Medulla oblongata (tissue), 1 donor: ENCODE results near the gene PLEKHG4.

Experiments used
- DNase-seq: peaks from one replicate; pipeline ENCODE4 v3.0.0-alpha.2; 2015; ENCODE audit errors: extremely low spot score

PLEKHG4 gene

GRCh38 chr16:67286441-67287235 is 7.3 kb downstream of the PLEKHG4 start:
- DNase-seq, result no peak

DNA sequence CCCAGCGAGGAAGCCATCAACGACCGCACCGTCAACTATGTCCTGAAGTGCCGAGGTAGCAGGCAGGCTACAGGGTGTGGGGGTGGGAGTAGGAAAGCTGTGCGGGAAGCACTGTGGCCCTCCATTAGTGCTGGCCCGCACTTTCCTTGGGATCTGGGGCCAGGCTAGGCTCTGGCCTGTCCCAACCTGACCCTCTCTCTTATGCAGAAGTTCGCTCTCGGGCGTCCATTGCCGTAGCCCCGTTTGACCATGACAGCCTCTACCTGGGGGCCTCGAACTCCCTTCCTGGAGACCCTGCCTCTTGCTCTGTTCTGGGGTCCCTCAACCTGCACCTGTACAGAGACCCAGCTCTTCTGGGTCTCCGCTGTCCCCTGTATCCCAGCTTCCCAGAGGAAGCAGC is 8.6 kb downstream of the PLEKHG4 start:
- DNase-seq, result no peak

GRCh38 chr16:67291461-67291860 is 12.1 kb downstream of the PLEKHG4 start:
- no peak for DNase-seq

GRCh38 chr16:67294171-67294757 is 14.9 kb downstream of the PLEKHG4 start:
- DNase-seq, result no peak

GRCh38 chr16:67294938-67295361 is 15.6 kb downstream of the PLEKHG4 start:
- DNase-seq, result no peak

- DNase-seq, result no peak
Measured at GRCh38 chr16:67296420-67296819, 17.1 kb downstream of the PLEKHG4 start.

GRCh38 chr16:67298277-67298676 is 18.9 kb downstream of the PLEKHG4 start:
- no peak for DNase-seq

- DNase-seq, result no peak
Measured at GRCh38 chr16:67299269-67299668, 19.9 kb downstream of the PLEKHG4 start.

DNA sequence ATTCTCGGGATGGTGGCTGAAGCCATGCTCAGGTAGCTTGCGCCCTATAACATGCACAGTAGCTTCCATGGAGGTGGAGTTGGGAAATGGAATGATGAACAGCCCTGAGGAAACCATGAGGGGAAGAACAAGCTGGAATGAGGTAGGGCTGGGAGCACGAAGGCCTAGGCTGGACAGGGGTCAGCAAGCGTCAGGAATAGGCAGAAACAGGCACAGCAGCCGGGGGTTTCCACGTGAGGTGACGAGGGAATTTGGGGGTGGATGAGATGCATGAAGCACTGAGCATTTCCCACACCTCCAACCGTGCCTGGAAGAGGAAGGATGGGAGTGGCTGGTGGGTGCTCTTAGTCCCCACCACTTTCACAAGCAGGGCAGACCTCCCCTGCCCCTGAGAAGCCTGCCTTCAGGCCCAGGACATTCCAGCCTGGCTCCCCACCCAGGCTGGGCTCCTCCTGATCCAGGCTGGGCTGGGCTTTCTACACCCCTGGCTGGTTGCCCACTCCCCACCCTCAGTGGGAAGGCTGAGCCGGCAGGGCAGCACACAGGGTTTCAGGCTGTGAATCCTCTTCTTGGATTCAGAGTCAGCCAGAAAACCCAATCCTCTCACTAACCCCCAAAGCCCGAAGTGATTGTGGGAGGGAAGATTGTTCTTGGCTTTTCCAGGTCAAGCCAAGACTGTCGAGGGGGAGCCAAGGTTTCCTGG is 21.9 kb downstream of the PLEKHG4 start:
- peak; percentile 16 for DNase-seq

DNA sequence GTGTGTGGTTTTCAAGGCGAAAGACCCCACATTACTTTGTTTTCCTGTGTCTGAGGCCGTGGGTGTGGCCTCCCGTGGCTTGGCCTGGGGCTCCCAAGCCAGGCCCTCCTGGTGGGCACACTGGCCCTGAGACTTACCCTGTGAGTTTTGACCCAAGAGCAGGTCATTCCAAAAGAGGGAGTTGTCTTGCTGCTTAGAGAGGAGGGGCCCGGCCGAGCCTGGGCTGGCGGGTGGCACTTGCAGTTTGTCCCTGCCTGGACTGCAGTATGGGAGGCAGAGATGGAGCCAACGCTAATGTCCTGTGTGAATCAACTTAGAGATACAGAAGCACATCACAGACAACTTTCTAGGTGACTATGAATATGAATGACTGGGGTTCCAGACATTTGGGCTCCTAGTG is 22.7 kb downstream of the PLEKHG4 start:
- DNase-seq, result no peak

DNA sequence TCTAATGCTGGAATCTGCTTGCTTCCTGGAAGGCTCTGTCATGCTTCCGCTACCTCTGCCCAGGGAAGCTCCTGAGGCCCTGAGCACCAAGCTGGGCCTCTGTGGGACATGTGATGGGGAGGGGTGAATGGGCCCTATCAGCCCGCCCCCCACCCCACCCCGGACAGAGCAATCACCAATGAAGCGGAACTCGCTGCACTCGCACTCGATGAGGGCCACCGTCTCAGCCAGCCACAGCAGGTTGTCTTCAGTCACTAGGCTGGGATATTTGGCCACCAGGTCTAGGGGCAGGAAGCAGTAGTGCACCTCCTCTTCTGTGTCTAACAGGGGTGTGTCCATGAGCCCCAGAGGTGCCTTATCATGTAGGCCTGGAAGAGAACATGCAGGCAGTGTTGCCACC is 23.6 kb downstream of the PLEKHG4 start:
- DNase-seq, result no peak

- DNase-seq, result no peak
Measured at GRCh38 chr16:67304020-67304419, 24.7 kb downstream of the PLEKHG4 start.

DNA sequence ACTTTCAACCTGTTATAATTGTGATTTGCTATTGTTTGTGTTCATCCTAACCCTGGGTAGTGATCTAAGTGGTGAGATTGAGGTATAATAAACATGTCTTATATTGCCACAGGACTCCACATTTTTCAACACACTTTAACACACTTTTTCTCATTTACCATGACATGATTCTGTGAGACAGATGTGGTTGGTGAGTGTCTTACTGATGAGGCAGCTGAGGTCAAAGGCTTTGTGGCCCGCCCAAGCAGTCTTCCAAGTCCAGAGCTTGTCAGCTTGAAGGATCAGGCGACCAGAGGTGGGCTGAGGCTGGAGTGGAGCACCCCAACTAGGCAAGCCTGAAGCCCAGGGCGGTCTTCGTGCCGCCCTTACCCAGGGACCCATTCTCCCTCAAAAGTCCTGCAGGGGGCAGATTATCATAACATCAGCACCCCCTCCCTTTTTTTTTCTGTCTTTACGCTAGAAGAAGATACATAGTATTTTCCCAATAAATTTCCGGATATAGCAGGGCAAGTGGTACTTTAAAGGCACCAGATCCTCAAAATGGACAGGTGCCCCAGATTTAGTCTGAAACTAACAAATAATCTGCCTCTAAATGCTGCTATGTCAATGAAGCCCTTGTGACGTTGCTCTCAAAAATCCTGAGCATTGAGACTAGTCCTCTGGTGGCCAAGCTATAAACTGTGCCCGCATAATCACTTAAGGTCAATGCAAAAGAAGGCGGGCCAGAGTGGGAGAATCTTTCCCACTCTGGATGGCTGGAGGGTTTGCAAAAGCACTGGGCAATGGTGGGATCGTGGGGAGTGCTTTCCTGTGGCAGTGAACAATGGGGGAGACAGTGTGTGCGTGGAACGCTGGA is 26.1 kb downstream of the PLEKHG4 start:
- no peak for DNase-seq

DNA sequence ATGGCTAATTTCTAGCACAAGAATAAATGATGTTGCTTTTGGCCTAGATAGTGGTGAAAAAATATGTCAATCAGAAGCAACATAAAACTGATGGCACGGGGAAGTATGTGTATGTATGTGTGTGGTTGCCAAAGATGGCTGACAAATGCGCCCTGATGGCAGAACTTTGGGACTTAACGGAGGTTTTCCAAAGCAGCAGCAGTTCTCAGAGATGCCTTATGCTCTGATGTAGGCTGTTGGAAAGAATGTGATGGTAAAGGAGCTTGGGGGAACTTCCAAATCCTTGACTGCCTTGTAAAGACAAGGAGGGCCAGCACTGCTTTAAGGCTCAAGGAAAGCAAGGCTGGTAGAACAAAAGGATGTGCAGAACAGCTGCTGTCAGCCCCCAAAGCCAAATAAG is 31.2 kb downstream of the PLEKHG4 start:
- no peak for DNase-seq

DNA sequence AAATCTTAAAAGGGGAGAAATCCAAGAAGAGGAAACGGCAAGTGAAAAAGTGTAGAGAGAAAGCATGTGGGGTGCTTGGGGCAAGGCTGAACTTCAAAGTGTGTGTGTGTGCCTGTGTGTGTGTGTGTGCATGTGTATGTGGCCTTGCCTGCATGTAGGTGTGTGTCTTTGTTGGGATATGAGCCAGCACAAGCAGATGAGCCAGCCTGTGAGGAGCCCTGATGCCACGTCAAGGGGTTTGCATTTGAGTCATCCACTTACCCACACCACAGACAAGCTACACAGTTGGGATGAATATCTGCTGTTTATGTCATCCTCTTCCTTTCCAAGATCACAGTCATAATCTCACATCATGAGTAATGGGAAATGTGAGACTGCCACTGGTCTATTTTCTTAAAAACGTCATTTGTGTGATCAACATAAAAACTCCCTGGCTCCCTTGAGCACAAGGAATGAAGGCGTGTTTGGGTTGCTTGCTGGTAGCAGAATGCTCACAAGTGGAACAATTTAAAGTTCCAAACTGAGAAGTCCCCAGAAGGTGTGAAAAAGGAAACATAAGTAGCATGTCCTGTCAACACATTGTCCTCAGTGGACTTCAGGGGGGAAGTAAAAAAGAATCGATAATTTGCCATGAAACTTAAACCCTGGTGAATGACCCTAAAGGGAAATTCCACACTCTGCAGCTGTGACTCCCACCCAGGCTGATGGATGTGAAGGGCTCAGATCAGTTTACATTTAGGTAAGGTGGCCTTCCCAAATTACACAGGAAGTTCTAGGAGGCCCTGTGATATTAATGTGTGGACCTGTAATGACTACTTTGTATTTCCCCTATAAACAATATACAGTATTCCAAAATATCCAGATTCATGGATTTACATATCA is 32.5 kb downstream of the PLEKHG4 start:
- no peak for DNase-seq

DNA sequence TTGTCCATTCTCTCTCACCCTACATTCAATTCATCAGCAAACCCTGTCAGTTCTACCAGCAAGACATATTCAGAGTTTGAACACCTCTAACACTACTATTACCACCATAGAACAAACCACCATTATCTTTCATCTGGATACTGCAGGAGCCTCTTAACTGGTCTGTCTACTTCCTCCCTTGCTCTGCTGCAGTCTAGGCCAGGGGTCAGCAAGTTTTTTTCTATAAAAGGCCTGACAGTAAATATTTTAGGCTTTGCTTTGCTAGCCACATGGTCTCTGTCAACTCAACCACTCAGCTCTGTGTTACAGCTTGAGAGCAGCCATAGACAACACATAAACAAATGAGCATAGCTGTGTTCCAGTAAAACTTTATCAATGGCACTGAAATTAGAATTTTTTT is 33.4 kb downstream of the PLEKHG4 start:
- peak; percentile 10 for DNase-seq

- DNase-seq, result no peak
Measured at GRCh38 chr16:67317853-67318252, 38.5 kb downstream of the PLEKHG4 start.

DNA sequence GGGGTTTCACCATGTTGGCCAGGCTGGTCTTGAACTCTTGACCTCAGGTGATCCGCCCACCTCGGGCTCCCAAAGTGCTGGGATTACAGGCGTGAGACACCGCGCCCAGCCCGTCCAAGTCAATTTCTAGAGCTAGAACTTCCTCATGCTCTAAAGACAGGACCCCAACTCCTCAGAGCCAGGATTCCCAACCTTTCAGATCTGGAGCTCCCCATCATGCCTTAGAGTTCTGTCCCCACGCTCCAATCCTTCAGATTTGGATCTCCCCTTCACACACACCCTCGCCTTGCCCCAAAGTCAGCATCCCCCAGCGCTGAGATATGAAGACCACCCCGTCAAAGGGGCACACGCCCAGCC is 46.8 kb downstream of the PLEKHG4 start:
- DNase-seq, result no peak

- DNase-seq, result peak; percentile 24
Measured at GRCh38 chr16:67326472-67327309, 47.4 kb downstream of the PLEKHG4 start, which contains the start of the genes KCTD19 and LRRC36. Gene KCTD19, minus strand, starts transcription at chr16:67326741. Its CDS starts 34 bp downstream, at chr16:67326707. Gene LRRC36, plus strand, starts transcription at chr16:67326815. Its CDS starts 48 bp downstream, at chr16:67326863.

GRCh38 chr16:67327743-67328142 is 48.4 kb downstream of the PLEKHG4 start:
- no peak for DNase-seq
